GM12874 (cell line): Measurements from ENCODE around the gene QPCT.

Experiments
- CTCF ChIP-seq: IDR thresholded peaks from 2 replicates; pipeline ENCODE4 v1.5.1; 2011; ENCODE audit warnings: low read depth, mild to moderate bottlenecking, control low read depth, low read length, moderate library complexity; ENCODE audit not compliant: insufficient read depth

QPCT gene

GRCh38 chr2:37338933-37339332 is 5.5 kb upstream of the QPCT start:
- TF ChIP-seq CTCF = no peak

GRCh38 chr2:37340637-37341036 is 3.8 kb upstream of the QPCT start:
- TF ChIP-seq CTCF = no peak

- TF ChIP-seq CTCF = no peak
Measured at GRCh38 chr2:37342591-37343220, 1.7 kb upstream of the QPCT start.

- no peak for TF ChIP-seq CTCF
Measured at GRCh38 chr2:37343537-37344434, 644 bp upstream of the QPCT start.

GRCh38 chr2:37348155-37348554 is 3.7 kb downstream of the QPCT start:
- no peak for TF ChIP-seq CTCF

- TF ChIP-seq CTCF = no peak
Measured at GRCh38 chr2:37349231-37349860, 4.9 kb downstream of the QPCT start.

- TF ChIP-seq CTCF = no peak
Measured at GRCh38 chr2:37350034-37350433, 5.6 kb downstream of the QPCT start.
